ENCODE results near the gene RHOH.

RHOH gene

DNA sequence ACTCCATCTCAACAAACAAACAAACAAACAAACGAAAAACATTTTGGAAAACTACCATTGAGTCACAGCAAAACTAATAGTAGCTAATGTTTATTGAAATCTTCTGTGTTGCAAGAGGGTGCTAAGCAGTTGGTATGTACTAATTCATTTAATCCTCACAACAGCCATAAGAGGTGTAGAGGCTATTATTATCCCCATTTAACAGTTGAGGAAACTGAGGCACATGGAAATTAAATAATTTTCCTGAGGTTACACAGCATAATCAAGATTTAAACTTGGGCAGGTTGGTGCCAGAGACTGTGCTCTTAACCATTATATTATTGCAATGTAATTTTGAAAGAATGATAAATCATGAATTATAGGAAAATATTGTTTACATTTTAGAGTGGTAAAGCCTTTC, 17.5 kb upstream of the RHOH start:
- ChIA-PET POLR2A (no interaction called here), CTCF (no interaction called here)
- no peak overlapping the region for H3K4me3 ChIP-seq (ENCODE audit: low read depth, low read length)
- H3K36me3 ChIP-seq (ENCODE audit: control insufficient read depth in 2 of 2, insufficient read depth in 1 of 2, low read length in 2 of 2): no peaks in the 10 kb centered on the region
- no peak for TF ChIP-seq ZNF433 (tag by site-specific recombination; IDR thresholded peaks at IDR 0.05; ENCODE audit: low read depth)
- TF ChIP-seq SETDB1 (IDR thresholded peaks at IDR 0.05; ENCODE audit: insufficient read length, low read length): no peak
- TF ChIP-seq, protein P1, sequence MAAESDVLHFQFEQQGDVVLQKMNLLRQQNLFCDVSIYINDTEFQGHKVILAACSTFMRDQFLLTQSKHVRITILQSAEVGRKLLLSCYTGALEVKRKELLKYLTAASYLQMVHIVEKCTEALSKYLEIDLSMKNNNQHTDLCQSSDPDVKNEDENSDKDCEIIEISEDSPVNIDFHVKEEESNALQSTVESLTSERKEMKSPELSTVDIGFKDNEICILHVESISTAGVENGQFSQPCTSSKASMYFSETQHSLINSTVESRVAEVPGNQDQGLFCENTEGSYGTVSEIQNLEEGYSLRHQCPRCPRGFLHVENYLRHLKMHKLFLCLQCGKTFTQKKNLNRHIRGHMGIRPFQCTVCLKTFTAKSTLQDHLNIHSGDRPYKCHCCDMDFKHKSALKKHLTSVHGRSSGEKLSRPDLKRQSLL (tag by site-specific recombination; IDR thresholded peaks at IDR 0.05): no peak
- no peak for TF ChIP-seq BCL11B (tag by site-specific recombination; IDR thresholded peaks at IDR 0.05; ENCODE audit: low read depth)
- TF ChIP-seq ZBTB20 (tag by site-specific recombination; IDR thresholded peaks at IDR 0.05): no peak
- TF ChIP-seq, protein P2, sequence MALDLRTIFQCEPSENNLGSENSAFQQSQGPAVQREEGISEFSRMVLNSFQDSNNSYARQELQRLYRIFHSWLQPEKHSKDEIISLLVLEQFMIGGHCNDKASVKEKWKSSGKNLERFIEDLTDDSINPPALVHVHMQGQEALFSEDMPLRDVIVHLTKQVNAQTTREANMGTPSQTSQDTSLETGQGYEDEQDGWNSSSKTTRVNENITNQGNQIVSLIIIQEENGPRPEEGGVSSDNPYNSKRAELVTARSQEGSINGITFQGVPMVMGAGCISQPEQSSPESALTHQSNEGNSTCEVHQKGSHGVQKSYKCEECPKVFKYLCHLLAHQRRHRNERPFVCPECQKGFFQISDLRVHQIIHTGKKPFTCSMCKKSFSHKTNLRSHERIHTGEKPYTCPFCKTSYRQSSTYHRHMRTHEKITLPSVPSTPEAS (tag by site-specific recombination; IDR thresholded peaks at IDR 0.05): no peak
- TF ChIP-seq ZNF423 (tag by site-specific recombination; IDR thresholded peaks at IDR 0.05): no peak
- TF ChIP-seq ZNF394 (tag by site-specific recombination; IDR thresholded peaks at IDR 0.05; ENCODE audit: borderline replicate concordance): no peak
- TF ChIP-seq, protein P3, sequence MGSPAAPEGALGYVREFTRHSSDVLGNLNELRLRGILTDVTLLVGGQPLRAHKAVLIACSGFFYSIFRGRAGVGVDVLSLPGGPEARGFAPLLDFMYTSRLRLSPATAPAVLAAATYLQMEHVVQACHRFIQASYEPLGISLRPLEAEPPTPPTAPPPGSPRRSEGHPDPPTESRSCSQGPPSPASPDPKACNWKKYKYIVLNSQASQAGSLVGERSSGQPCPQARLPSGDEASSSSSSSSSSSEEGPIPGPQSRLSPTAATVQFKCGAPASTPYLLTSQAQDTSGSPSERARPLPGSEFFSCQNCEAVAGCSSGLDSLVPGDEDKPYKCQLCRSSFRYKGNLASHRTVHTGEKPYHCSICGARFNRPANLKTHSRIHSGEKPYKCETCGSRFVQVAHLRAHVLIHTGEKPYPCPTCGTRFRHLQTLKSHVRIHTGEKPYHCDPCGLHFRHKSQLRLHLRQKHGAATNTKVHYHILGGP (tag by site-specific recombination; IDR thresholded peaks at IDR 0.05): no peak
- TF ChIP-seq ZNF335 (tag by site-specific recombination; conservative IDR thresholded peaks at IDR 0.05): no peak
- no peak for TF ChIP-seq ZNF221 (tag by site-specific recombination; IDR thresholded peaks at IDR 0.05; ENCODE audit: borderline replicate concordance)
- no peak for TF ChIP-seq SALL2 (tag by site-specific recombination; IDR thresholded peaks at IDR 0.05; ENCODE audit: borderline replicate concordance)
- no peak for TF ChIP-seq SCRT2 (tag by site-specific recombination; IDR thresholded peaks at IDR 0.05)
- TF ChIP-seq, protein P4, sequence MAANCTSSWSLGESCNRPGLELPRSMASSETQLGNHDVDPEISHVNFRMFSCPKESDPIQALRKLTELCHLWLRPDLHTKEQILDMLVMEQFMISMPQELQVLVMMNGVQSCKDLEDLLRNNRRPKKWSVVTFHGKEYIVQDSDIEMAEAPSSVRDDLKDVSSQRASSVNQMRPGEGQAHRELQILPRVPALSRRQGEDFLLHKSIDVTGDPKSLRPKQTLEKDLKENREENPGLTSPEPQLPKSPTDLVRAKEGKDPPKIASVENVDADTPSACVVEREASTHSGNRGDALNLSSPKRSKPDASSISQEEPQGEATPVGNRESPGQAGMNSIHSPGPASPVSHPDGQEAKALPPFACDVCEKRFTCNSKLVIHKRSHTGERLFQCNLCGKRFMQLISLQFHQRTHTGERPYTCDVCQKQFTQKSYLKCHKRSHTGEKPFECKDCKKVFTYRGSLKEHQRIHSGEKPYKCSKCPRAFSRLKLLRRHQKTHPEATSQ (tag by site-specific recombination; IDR thresholded peaks at IDR 0.05): no peak
- TF ChIP-seq REPIN1 (tag by site-specific recombination; IDR thresholded peaks at IDR 0.05; ENCODE audit: low read depth): no peak
- no peak for TF ChIP-seq MEIS1 (CRISPR knock-in tag; IDR thresholded peaks at IDR 0.05; ENCODE audit: borderline replicate concordance)
- H3K27ac ChIP-seq (ENCODE audit: extremely low read depth, low read depth, low read length): no peak overlapping the region
- H3K4me1 ChIP-seq (ENCODE audit: control insufficient read depth, insufficient read depth, low read length): no peaks in the 10 kb centered on the region
- no peaks in the 10 kb centered on the region for H3K9me3 ChIP-seq (ENCODE audit: control insufficient read depth, insufficient read depth, low read depth, low read length)

DNA sequence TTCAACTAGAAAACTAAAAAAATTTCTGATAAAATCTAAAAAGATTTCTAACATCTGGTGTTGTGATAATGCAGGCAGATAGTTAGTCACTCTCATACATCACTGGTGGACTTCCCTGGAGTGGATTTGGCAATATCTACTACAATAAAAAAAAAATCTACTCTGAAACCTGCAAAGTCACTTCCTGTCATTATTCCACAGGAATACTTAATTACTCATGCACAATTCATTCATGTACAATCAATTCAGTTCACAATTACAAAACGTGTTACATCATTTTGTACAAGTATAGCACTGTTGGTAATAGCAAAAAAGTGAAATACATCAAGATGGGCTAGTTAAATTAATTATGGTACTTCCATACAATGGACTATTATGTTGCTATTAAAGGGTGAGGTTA, 16.5 kb upstream of the RHOH start:
- POLR2A ChIA-PET: no interaction called here
- CTCF ChIA-PET: no interaction called here
- Histone ChIP-seq H3K9me3 (ENCODE audit: control insufficient read depth, insufficient read depth, low read depth, low read length) (no peaks in the 10 kb centered on the region), H3K27ac (ENCODE audit: extremely low read depth, low read depth, low read length) (no peak overlapping the region), H3K4me3 (ENCODE audit: low read depth, low read length) (no peak overlapping the region), H3K36me3 (ENCODE audit: control insufficient read depth in 2 of 2, insufficient read depth in 1 of 2, low read length in 2 of 2) (no peaks in the 10 kb centered on the region), H3K4me1 (ENCODE audit: control insufficient read depth, insufficient read depth, low read length) (no peaks in the 10 kb centered on the region)
- no peak for TF ChIP-seq ZNF521 (tag by site-specific recombination; IDR thresholded peaks at IDR 0.05)
- TF ChIP-seq, protein P5, sequence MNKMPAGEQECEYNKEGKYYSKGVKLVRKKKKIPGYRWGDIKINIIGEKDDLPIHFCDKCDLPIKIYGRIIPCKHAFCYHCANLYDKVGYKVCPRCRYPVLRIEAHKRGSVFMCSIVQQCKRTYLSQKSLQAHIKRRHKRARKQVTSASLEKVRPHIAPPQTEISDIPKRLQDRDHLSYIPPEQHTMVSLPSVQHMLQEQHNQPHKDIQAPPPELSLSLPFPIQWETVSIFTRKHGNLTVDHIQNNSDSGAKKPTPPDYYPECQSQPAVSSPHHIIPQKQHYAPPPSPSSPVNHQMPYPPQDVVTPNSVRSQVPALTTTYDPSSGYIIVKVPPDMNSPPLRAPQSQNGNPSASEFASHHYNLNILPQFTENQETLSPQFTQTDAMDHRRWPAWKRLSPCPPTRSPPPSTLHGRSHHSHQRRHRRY (tag by site-specific recombination; IDR thresholded peaks at IDR 0.05): no peak
- TF ChIP-seq KLF1 (tag by site-specific recombination; IDR thresholded peaks at IDR 0.05): no peak
- TF ChIP-seq ZNF792 (tag by site-specific recombination; IDR thresholded peaks at IDR 0.05): no peak
- TF ChIP-seq ZNF558 (tag by site-specific recombination; IDR thresholded peaks at IDR 0.05): no peak
- TF ChIP-seq ZNF621 (tag by site-specific recombination; IDR thresholded peaks at IDR 0.05): no peak
- TF ChIP-seq, protein P6, sequence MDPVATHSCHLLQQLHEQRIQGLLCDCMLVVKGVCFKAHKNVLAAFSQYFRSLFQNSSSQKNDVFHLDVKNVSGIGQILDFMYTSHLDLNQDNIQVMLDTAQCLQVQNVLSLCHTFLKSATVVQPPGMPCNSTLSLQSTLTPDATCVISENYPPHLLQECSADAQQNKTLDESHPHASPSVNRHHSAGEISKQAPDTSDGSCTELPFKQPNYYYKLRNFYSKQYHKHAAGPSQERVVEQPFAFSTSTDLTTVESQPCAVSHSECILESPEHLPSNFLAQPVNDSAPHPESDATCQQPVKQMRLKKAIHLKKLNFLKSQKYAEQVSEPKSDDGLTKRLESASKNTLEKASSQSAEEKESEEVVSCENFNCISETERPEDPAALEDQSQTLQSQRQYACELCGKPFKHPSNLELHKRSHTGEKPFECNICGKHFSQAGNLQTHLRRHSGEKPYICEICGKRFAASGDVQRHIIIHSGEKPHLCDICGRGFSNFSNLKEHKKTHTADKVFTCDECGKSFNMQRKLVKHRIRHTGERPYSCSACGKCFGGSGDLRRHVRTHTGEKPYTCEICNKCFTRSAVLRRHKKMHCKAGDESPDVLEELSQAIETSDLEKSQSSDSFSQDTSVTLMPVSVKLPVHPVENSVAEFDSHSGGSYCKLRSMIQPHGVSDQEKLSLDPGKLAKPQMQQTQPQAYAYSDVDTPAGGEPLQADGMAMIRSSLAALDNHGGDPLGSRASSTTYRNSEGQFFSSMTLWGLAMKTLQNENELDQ (tag by site-specific recombination; IDR thresholded peaks at IDR 0.05; ENCODE audit: low read depth): no peak
- TF ChIP-seq ZFP69B (tag by site-specific recombination; IDR thresholded peaks at IDR 0.05): no peak
- no peak for TF ChIP-seq ZNF776 (tag by site-specific recombination; IDR thresholded peaks at IDR 0.05; ENCODE audit: borderline replicate concordance)
- no peak for TF ChIP-seq ZNF544 (tag by site-specific recombination; IDR thresholded peaks at IDR 0.05)
- TF ChIP-seq ZNF629 (tag by site-specific recombination; IDR thresholded peaks at IDR 0.05): no peak
- TF ChIP-seq ZNF2 (tag by site-specific recombination; IDR thresholded peaks at IDR 0.05): no peak
- TF ChIP-seq ZBTB20 (tag by site-specific recombination; IDR thresholded peaks at IDR 0.05): no peak
